ENCODE data around the gene VWF. TPM values are rescaled to one million over a fixed set of nuclear protein-coding genes. Genes with fewer than 3 reads are reported as not detected.

Gene VWF
- total RNA-seq, 1 donor: 0.72 TPM

GRCh38 chr12:5921966-5922899 is 202.2 kb downstream of the VWF start:
- no peak overlapping the region for H3K27ac ChIP-seq (ENCODE audit: low read depth, low read length)
- no peaks in the 10 kb centered on the region for H3K9me3 ChIP-seq (ENCODE audit: low read depth, low read length)
- no peak for TF ChIP-seq CTCF (IDR thresholded peaks at IDR 0.05; ENCODE audit: extremely low read depth, low read depth, low read length)
- no peak overlapping the region for H3K4me2 ChIP-seq (ENCODE audit: insufficient read depth, low read length)
- no peaks in the 10 kb centered on the region for H3K4me1 ChIP-seq (ENCODE audit: insufficient read depth, low read length)
- H3K79me2 ChIP-seq (ENCODE audit: insufficient read depth, low read length): no peaks in the 10 kb centered on the region
- H3K27me3 ChIP-seq (ENCODE audit: insufficient read depth, low read length): no peaks in the 10 kb centered on the region
- H3K36me3 ChIP-seq (ENCODE audit: insufficient read depth, low read length): no peaks in the 10 kb centered on the region
- no peak overlapping the region for H2AFZ ChIP-seq (ENCODE audit: low read length)
- no peak overlapping the region for H3K4me3 ChIP-seq (ENCODE audit: insufficient read depth, low read length)
- DNase-seq (ENCODE audit: insufficient read length, low spot score, missing footprints): no peak
- no peaks in the 10 kb centered on the region for H4K20me1 ChIP-seq (ENCODE audit: insufficient read depth, low read length)

GRCh38 chr12:5921027-5921909 is 203.2 kb downstream of the VWF start:
- no peak overlapping the region for H2AFZ ChIP-seq (ENCODE audit: low read length)
- no peaks in the 10 kb centered on the region for H3K9me3 ChIP-seq (ENCODE audit: low read depth, low read length)
- no peak for TF ChIP-seq CTCF (IDR thresholded peaks at IDR 0.05; ENCODE audit: extremely low read depth, low read depth, low read length)
- no peak overlapping the region for H3K27ac ChIP-seq (ENCODE audit: low read depth, low read length)
- no peak overlapping the region for H3K4me3 ChIP-seq (ENCODE audit: insufficient read depth, low read length)
- H3K36me3 ChIP-seq (ENCODE audit: insufficient read depth, low read length): no peaks in the 10 kb centered on the region
- H3K4me2 ChIP-seq (ENCODE audit: insufficient read depth, low read length): no peak overlapping the region
- H3K4me1 ChIP-seq (ENCODE audit: insufficient read depth, low read length): no peaks in the 10 kb centered on the region
- no peak for DNase-seq (ENCODE audit: insufficient read length, low spot score, missing footprints)
- no peaks in the 10 kb centered on the region for H3K79me2 ChIP-seq (ENCODE audit: insufficient read depth, low read length)
- no peaks in the 10 kb centered on the region for H3K27me3 ChIP-seq (ENCODE audit: insufficient read depth, low read length)
- H4K20me1 ChIP-seq (ENCODE audit: insufficient read depth, low read length): no peaks in the 10 kb centered on the region

- DNase-seq (ENCODE audit: insufficient read length, low spot score, missing footprints): no peak
- no peak for TF ChIP-seq CTCF (IDR thresholded peaks at IDR 0.05; ENCODE audit: extremely low read depth, low read depth, low read length)
These were observed 207.6 kb downstream of the VWF start for GRCh38 chr12:5916785-5917290.

More at GRCh38 chr12:5916785-5917290, 207.6 kb downstream of the VWF start:
- no peaks in the 10 kb centered on the region for H4K20me1 ChIP-seq (ENCODE audit: insufficient read depth, low read length)
- H3K4me1 ChIP-seq (ENCODE audit: insufficient read depth, low read length): no peaks in the 10 kb centered on the region
- H3K27me3 ChIP-seq (ENCODE audit: insufficient read depth, low read length): no peaks in the 10 kb centered on the region
- no peak overlapping the region for H2AFZ ChIP-seq (ENCODE audit: low read length)
- H3K27ac ChIP-seq (ENCODE audit: low read depth, low read length): no peak overlapping the region
- H3K79me2 ChIP-seq (ENCODE audit: insufficient read depth, low read length): no peaks in the 10 kb centered on the region
- no peaks in the 10 kb centered on the region for H3K36me3 ChIP-seq (ENCODE audit: insufficient read depth, low read length)
- H3K9me3 ChIP-seq (ENCODE audit: low read depth, low read length): no peaks in the 10 kb centered on the region
- no peak overlapping the region for H3K4me2 ChIP-seq (ENCODE audit: insufficient read depth, low read length)
- H3K4me3 ChIP-seq (ENCODE audit: insufficient read depth, low read length): no peak overlapping the region

All from osteoblast (primary cell).